ENCODE data around the gene GALNT11.

GRCh38 chr7:152050547-152050971 lies 25.1 kb downstream of the GALNT11 start:
- TF ChIP-seq CTCF (IDR thresholded peaks at IDR 0.05) (no peak), POLR2A (IDR thresholded peaks at IDR 0.05) (no peak)

Data from heart left ventricle (tissue), 13 donors.